MM.1S (cell line): ENCODE results near the gene UTF1.

Experiments
- DNase-seq: peaks from one replicate; pipeline ENCODE4 v3.0.0-alpha.2; 2015
- H2AFZ ChIP-seq: fragments of 300-600 bp; sonication (generic); 2 replicates; pipeline ENCODE4 v1.6.0; 2016; ENCODE audit warnings: antibody characterized with exemption, low read length
- H3F3A ChIP-seq: fragments of 300-600 bp; sonication (generic); 2 replicates; pipeline ENCODE4 v1.6.1; 2016; ENCODE audit warnings: mild to moderate bottlenecking, antibody characterized with exemption, low read length, moderate library complexity, mixed read lengths; ENCODE audit not compliant: insufficient read depth
- H3K27ac ChIP-seq: fragments of 300-600 bp; sonication (generic); 2 replicates; pipeline ENCODE4 v1.5.1; 2016; ENCODE audit warnings: mild to moderate bottlenecking, low read length
- H3K27me3 ChIP-seq: fragments of 300-600 bp; sonication (generic); replicated peaks from 2 replicates; pipeline ENCODE4 v1.6.0; 2016; ENCODE audit warnings: low read length; ENCODE audit not compliant: insufficient read depth
- H3K36me3 ChIP-seq: fragments of 300-600 bp; sonication (generic); replicated peaks from 2 replicates; pipeline ENCODE4 v1.6.1; 2016; ENCODE audit warnings: mild to moderate bottlenecking, low read length, mixed read lengths; ENCODE audit not compliant: insufficient read depth
- H3K4me1 ChIP-seq: fragments of 300-600 bp; sonication (generic); 2 replicates; pipeline ENCODE4 v1.6.1; 2016; ENCODE audit warnings: low read length, mixed read lengths
- H3K4me2 ChIP-seq: fragments of 300-600 bp; sonication (generic); 2 replicates; pipeline ENCODE4 v1.6.0; 2016; ENCODE audit warnings: low read depth, low read length
- H3K4me3 ChIP-seq: fragments of 300-600 bp; sonication (generic); 2 replicates; pipeline ENCODE4 v1.5.1; 2016; ENCODE audit warnings: low read length, mixed read lengths
- H3K79me2 ChIP-seq: fragments of 300-600 bp; sonication (generic); 2 replicates; pipeline ENCODE4 v1.6.1; 2016; ENCODE audit warnings: mixed run types, low read length, mixed read lengths
- H3K9ac ChIP-seq: fragments of 300-600 bp; sonication (generic); 2 replicates; pipeline ENCODE4 v1.6.1; 2016; ENCODE audit warnings: low read length, mixed read lengths
- H3K9me2 ChIP-seq: fragments of 300-600 bp; sonication (generic); replicated peaks from 2 replicates; pipeline ENCODE4 v1.6.1; 2016; ENCODE audit warnings: mild to moderate bottlenecking, low read length, mixed read lengths; ENCODE audit not compliant: insufficient read depth
- H3K9me3 ChIP-seq: fragments of 300-600 bp; sonication (generic); replicated peaks from 2 replicates; pipeline ENCODE4 v1.6.1; 2016; ENCODE audit warnings: mild to moderate bottlenecking, low read length, mixed read lengths; ENCODE audit not compliant: insufficient read depth
- H4K20me1 ChIP-seq: fragments of 300-600 bp; sonication (generic); 2 replicates; pipeline ENCODE4 v1.6.1; 2016; ENCODE audit warnings: mild to moderate bottlenecking, low read length, moderate library complexity, mixed read lengths; ENCODE audit not compliant: insufficient read depth
- EZH2 ChIP-seq: fragments of 300-600 bp; sonication (generic); optimal IDR thresholded peaks from 2 replicates; pipeline ENCODE3; 2017; ENCODE audit warnings: low read depth, mild to moderate bottlenecking, antibody characterized with exemption, low read length, mixed read lengths
- EZH2phosphoT487 ChIP-seq: fragments of 300-600 bp; sonication (generic); IDR thresholded peaks from 2 replicates; pipeline ENCODE4 v1.6.1; 2018; ENCODE audit warnings: antibody characterized with exemption, low read length
- TF ChIP-seq, protein P1 (sequence below): fragments of 300-600 bp; sonication (generic); IDR thresholded peaks from 2 replicates; pipeline ENCODE4 v1.5.1; 2016; ENCODE audit warnings: antibody characterized with exemption, low read length, mixed read lengths

UTF1 gene

DNA sequence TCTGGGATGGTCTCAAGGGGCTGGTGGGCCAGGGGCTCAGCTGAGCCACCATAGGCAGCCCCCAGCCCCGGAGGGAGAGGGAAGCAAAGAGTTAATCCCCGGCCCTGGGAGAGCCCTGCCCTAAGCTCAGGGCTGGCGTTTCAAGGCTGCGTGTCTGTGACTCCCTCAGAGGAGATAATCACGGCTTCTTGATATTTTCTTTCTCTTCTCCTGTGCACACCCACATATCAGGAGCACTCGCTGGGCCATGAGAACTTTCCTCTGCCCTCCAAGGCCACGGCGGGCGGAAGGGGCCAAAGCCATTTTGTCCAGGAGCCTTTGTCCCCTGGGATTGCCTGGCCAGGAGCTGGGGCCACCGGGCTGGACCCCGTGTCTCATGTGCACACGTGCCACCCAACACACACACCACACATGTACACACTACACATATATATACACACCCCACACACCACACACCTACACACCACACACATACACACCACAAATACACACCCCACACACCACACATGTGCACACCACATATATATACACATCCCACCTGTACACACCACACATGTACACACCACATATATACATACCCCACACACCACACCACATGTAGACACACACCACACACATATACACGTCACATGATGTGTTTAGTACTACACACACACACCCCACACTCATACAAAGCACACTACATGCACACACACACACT is 24.6 kb downstream of the UTF1 start:
- Histone ChIP-seq H3K4me2 (no peak overlapping the region), H3K9me3 (no peaks in the 10 kb centered on the region), H4K20me1 (no peaks in the 10 kb centered on the region), H3K9ac (no peak overlapping the region), H3K27ac (no peak overlapping the region), H3K9me2 (no peaks in the 10 kb centered on the region), H3K79me2 (no peaks in the 10 kb centered on the region), H2AFZ (no peak overlapping the region), H3F3A (no peaks in the 10 kb centered on the region), H3K4me3 (no peak overlapping the region), H3K36me3 (no peaks in the 10 kb centered on the region), H3K4me1 (peaks cover 11% of the 10 kb centered on the region), H3K27me3 (peaks cover 71% of the 10 kb centered on the region)
- TF ChIP-seq, protein P1, sequence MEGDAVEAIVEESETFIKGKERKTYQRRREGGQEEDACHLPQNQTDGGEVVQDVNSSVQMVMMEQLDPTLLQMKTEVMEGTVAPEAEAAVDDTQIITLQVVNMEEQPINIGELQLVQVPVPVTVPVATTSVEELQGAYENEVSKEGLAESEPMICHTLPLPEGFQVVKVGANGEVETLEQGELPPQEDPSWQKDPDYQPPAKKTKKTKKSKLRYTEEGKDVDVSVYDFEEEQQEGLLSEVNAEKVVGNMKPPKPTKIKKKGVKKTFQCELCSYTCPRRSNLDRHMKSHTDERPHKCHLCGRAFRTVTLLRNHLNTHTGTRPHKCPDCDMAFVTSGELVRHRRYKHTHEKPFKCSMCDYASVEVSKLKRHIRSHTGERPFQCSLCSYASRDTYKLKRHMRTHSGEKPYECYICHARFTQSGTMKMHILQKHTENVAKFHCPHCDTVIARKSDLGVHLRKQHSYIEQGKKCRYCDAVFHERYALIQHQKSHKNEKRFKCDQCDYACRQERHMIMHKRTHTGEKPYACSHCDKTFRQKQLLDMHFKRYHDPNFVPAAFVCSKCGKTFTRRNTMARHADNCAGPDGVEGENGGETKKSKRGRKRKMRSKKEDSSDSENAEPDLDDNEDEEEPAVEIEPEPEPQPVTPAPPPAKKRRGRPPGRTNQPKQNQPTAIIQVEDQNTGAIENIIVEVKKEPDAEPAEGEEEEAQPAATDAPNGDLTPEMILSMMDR: no peak
- TF ChIP-seq EZH2phosphoT487: no peak
- TF ChIP-seq EZH2: no peak
- no peak for DNase-seq

DNA sequence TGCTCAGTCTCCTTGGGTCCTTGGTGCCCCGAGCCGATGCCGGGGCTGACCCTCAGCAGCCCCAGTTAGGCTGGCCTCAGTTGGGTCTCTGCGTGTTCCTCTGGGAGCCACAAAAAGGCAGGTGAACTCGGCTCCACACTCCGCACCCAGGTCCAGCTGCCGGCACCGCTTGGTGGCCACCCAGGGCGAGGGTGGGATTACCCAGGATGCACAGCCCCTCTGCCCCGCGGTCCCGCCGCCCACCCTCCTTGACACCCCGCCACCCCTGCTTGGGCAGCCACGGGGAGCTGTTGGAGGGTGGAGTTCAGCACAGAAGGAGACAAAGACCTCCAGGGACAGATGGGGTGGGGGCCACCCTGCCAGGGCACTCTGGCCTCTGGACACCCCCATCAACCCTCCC is 25.3 kb downstream of the UTF1 start:
- H3K4me2 ChIP-seq: no peak overlapping the region
- no peaks in the 10 kb centered on the region for H4K20me1 ChIP-seq
- TF ChIP-seq, protein P1: no peak
- no peak for TF ChIP-seq EZH2phosphoT487
- TF ChIP-seq EZH2: no peak
- H3K79me2 ChIP-seq: no peaks in the 10 kb centered on the region
- H3F3A ChIP-seq: peaks cover 3% of the 10 kb centered on the region; the same call in 1 of the 2 replicates
- H3K9ac ChIP-seq: no peak overlapping the region
- H3K9me2 ChIP-seq: no peaks in the 10 kb centered on the region
- H3K27ac ChIP-seq: no peak overlapping the region
- H3K36me3 ChIP-seq: no peaks in the 10 kb centered on the region
- no peaks in the 10 kb centered on the region for H3K9me3 ChIP-seq
- peaks cover 16% of the 10 kb centered on the region for H3K4me1 ChIP-seq
- H2AFZ ChIP-seq: no peak overlapping the region
- no peak overlapping the region for H3K4me3 ChIP-seq
- H3K27me3 ChIP-seq: peaks cover 63% of the 10 kb centered on the region
- DNase-seq: no peak

DNA sequence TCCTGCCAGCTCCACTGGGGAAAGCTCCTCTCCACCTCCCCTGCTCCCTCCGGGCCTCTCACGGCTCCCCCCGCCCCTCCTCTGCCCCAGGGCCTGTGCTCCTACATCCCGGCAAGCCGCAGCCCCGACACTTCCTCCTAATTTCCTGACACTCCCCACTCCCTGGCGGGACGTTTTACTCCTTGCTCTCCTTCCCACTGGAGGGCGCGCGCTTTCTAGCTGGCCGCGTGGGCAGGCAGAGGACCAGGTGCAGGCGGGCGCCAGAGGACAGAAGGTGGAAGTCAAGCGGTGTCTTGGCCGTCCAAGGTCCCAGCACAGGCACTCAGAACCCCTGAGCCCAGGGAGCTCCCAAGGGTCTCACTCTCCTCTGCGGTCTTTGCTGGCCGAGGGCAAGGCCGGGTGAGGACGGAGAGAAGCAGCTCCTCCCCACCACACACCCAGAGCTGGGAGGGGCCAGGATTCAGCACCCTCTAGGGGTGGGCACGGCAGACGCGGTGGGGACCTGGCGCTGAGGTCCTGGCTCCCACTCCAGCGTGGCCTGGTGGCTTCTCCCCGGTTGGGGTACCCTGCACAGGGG is 27.6 kb downstream of the UTF1 start:
- TF ChIP-seq, protein P1: 0 out of 2 replicates have a peak, but pooled peaks have one; percentile 5
- no peak for TF ChIP-seq EZH2
- H3K9me2 ChIP-seq: no peaks in the 10 kb centered on the region
- H3K9ac ChIP-seq: no peak overlapping the region
- no peak overlapping the region for H3K4me3 ChIP-seq
- no peaks in the 10 kb centered on the region for H3K79me2 ChIP-seq
- peaks cover 44% of the 10 kb centered on the region for H3K27me3 ChIP-seq
- H3F3A ChIP-seq: peaks cover 17% of the 10 kb centered on the region
- H4K20me1 ChIP-seq: 0 out of 2 replicates have a peak, but pooled peaks cover 3% of the 10 kb centered on the region
- no peak overlapping the region for H3K4me2 ChIP-seq
- H3K9me3 ChIP-seq: no peaks in the 10 kb centered on the region
- H3K36me3 ChIP-seq: no peaks in the 10 kb centered on the region
- no peak overlapping the region for H2AFZ ChIP-seq
- H3K4me1 ChIP-seq: peaks cover 26% of the 10 kb centered on the region
- H3K27ac ChIP-seq: no peak overlapping the region
- DNase-seq: no peak
